NCI-H1092 (cell line): Measurements from ENCODE around the gene IQCN.

Source experiments
- DNase-seq: peaks from one replicate; lab custom pipeline; 2025; lab: John Stamatoyannopoulos, UW

Gene IQCN

DNA sequence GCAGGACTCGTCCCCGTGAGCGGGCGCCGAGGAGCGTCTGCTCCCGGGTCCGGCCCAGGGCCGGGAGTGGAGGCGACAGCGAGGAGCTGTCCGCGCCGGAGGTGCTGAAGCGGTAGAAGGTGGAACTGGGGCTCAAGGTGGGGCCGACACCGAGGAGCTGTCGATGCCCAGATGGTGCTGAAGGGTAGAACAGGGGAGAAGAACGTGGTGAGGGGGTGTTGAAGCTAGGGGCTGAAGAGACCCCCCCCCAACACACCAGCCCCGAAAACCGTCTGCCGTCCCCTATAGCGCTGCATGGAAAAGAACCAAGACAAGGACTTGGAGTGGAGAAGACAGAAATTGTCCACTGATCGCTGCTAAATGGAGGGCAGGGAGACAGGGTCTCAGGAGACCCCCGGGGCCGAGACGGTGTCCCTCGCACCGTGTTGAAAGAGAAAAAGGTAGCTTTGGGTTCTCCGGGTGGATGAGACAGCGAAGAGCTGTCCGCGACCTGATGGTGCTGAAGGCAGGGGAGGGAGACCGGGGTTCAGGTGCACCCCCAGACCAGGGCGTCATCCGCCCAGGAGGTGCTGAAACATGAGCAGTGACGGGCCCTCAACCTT lies 40.9 kb downstream of the IQCN start:
- DNase-seq, result peak; percentile 18

DNA sequence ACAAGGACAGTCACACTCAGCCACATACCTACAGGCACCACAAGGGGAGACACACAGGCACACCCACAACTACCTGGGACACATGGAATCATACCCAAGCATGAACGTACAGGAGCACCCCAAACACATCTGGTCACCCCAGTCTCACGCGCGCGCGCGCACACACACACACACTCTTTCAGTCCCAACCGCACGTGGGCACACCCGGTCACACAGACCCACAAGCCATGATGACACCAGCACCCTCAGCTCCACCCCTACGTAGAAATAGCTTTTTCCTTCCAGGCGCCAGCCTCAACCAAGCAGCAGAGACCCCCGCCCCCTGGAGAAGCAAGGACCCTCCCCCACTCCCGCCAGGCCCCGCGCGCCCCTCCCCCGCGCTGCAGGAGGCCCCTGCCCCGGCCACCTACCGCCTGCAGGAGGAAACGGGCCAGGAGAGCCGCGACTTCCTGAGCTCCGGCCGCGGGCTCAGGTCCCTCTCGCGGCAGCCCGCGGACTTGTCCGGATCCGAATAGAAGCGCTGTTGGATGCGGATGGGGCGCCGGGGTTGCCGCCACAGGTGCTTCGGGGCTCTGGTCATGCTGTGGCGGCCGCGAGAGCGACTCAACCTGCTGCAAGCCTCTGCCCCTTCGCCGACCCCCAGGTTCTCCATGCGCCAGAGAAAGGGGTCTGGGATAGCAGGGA lies 41.6 kb downstream of the IQCN start:
- DNase-seq, result peak; percentile 47

GRCh38 chr19:18231775-18232174 lies 42.5 kb downstream of the IQCN start:
- DNase-seq, result no peak

DNA sequence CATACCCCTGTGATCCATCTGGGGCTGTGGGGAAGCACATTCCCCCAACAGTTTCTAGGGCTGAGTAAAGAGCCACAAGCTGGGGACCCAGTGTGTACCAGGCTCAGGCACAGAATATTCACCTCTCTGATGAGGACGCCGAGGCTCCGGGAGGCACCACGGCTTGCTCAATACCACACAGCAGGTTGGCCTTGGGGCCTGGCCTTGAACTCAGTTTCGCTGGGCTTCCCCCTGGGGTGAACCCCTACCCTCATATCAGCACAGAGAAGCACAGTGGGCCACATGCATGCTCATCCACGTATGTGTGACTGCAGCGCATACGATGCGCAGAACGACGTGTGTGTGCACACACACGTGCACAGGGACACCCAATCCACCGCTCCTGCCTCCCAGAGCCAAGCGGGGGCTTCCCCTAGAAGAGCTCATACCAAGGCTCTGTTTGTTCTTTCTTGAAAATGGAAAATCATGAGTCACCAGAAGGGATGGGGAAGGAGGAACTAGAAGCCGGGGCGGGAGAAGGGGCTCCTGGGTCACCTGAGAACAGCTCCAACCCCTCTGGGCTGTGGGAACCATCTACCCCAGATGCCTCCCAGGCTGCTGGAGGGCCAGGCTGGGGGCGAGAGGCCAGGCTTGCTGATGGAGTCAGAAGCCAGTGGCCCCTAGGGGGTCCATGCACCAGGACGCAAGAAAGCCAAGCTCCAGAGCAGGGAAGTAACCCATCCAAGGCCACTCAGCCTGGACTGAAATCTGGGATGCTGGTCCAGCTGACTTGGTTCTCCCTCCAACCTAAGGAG lies 43.1 kb downstream of the IQCN start:
- DNase-seq, result no peak

GRCh38 chr19:18229915-18230314 lies 44.3 kb downstream of the IQCN start:
- no peak for DNase-seq

GRCh38 chr19:18229474-18229873 lies 44.8 kb downstream of the IQCN start:
- no peak for DNase-seq

GRCh38 chr19:18227781-18228271 lies 46.4 kb downstream of the IQCN start:
- DNase-seq, result no peak

DNA sequence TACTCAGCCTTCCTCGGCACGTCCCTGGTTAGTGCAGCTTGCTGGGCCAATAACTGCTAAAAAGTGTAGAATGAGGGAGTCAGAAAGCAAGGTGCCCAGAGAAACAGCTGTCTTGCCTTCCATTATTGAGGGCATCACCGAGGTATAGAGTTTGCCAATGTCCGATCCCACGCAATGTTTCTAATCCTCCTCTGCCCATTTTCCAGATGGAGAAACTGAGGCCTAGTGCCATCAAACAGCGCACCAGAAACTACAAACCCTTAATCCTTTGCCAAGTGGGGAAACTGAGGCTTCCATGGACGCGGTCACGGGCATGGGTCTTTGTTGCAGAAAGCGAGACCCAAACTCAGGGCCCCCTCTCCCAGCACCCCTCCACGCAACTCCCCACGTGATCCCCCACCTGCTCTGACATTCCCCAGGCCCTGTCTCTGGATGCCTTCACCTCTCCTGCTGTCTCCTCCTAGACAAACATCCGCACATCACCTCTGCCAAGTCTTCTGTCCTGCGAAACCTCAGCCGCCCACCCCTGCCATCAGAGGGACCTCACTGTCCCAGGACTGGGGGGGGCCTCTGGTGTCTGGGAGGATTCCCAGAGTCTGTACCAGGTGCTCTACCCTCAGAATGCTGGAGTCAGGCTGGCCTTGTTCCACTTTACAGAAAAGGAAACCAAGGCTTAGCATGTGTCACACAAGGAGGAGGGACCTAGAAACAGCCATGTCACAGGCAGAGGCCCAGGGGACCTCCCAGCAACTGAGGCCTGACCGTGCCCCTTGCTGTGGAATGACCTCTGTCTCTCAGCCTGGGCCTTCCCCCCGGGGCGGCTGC lies 47.1 kb downstream of the IQCN start:
- DNase-seq, result no peak

DNA sequence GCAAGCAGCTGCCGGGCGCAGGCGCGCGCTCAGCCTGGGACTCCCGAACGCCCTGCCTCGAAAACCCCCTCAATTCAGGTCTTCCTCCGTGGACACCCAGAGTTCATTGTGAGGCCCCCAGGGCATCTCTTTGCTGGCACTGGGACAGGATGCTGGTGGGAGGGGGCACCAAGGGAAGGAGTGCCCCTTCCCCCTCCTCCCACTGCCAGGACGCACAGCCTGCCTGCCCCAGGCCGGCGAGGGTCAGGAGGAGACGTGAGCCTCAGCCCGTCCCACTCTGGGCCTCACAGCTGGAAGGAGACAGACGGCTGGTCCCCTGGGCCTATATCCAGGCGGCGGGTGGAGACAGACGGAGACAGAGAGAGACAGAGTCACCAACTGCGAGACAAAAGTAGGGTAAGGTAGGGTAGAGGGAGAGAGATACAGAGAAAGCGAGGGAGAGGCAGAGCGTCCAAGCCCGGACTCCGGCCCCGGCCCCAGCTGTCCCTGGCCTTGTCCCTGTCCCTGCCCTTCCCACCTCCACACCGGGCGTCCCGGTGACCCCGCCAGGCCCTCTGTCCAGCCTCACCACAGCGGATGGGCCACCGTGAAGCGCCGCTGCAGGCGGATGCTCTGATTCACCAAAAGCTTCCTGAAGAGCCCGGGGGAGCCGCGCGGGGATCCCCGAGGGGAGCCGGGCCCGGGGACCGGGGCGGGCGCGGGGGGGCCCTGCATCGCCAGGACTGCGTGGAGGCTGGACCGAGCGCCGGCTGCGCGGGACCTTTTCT lies 48.4 kb downstream of the IQCN start, which contains the start of gene PDE4C:
Gene PDE4C (minus strand): TSS at position 737 of the 767 bp plus-strand sequence. CDS start 23 bp downstream, at position 714.
- no peak for DNase-seq

GRCh38 chr19:18225355-18225701 lies 48.9 kb downstream of the IQCN start:
- DNase-seq, result no peak

DNA sequence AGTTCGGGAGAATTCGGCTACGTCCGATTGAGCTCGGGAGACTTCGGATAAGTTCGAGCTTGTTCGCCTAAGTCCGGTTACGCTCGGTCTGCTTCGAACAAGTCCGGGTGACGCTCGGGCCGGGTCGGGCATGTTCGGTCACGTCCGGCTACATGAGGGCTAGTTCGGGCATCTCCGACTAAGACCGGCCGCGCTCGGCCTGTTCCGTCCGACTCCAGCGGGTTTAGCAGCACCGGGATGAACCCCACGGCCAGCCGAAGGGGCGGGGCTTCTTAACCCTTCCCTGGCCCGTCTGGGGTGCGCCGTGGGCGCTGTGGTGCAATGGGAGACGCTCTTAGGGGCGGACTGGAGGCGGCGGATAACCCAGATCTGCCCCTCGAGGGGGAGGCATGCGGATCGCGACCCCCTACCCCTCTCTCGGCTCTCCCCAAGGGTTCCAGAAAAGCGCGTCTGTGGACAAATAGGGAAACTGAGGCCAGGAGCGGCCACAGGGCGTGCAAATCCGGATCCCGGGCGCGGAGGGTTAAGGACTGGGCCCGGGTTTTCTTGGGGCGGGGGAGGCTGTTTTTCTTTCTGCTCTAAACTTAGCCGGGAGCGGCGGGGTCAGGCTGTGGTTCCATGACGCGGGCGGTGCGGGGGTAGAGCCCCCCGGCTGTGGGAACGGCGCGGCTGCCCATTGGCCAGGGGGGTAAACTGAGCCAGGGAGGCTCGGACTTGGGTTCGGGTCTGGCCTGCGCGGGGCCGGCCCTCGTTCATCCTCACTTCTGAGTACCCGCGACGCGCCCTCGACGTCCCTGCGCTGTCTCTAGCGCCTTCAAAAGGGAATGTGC lies 49.5 kb downstream of the IQCN start:
- DNase-seq, result peak; percentile 97

DNA sequence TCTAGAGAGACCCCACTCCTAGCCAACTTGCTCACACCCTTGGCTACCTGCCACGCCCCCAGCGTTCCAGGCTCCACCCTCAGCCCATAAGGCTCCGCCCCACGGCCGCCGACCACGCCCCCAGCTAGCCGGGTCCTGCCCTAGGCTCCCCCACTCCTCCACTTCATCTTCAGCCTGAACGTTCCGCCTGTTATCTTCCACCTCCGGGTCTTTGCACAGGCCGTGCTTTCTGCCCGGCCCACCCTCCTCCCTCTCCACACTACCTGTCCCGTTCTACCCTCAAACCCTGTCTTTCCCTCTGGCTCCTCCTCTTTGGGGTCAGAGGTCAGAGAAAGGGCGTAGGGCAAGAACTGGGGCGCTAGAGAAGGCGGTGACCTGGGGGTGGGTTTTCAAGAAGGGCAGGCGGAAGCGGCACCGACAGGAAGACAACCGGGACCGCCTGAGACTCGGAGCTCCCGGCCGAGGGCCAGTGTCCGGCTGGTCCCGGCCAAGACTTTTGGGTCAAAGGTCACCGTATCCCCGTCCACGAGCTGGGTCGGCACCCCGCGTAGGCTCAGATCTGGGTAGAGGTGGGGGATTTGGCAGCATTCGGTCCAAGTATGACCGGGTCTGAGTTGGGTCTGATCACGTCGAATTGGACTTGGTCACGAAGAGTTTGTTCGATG lies 50.3 kb downstream of the IQCN start:
- DNase-seq, result no peak

DNA sequence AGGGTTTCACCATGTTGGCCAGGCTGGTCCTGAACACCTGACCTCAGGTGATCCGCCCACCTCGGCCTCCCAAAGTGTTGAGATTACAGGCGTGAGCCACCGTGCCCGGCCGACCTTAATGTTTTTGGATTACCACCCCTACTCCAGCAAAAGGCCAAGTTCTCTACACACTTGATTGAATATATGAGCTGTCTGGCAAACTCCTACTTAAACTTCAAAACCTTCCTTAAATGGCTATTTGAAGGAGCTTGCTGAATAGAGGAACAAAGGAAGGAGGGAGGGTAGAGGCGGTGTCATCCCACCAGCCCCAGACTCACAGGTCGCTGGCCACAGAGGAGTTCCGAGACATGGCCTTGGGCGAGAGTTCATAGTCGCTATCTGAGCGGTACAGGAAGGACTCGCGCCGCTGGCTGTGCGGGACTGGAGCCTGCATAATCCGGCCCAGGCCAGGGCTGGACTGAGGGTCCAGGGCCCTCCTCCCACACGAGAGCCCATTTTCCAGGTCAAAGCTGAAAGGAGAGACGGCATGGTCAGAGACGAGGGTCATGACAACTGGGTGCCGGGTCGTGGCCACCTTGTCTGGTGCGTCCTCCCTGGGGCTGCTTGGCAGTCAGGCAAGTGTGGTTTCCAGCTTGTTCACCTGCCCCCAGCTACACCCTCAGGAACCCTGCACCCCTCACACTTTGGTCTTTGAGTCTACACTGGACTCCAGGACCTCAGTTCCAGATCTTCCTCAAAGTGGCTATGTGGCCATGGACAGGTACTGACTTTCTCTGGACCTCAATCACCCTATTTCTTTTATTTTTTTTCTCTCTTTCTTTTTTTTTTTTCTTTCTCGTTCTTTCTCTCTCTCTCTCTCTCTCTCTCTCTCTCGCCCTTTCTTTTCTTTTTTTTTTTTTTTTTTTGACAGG lies 52.2 kb downstream of the IQCN start:
- no peak for DNase-seq

DNA sequence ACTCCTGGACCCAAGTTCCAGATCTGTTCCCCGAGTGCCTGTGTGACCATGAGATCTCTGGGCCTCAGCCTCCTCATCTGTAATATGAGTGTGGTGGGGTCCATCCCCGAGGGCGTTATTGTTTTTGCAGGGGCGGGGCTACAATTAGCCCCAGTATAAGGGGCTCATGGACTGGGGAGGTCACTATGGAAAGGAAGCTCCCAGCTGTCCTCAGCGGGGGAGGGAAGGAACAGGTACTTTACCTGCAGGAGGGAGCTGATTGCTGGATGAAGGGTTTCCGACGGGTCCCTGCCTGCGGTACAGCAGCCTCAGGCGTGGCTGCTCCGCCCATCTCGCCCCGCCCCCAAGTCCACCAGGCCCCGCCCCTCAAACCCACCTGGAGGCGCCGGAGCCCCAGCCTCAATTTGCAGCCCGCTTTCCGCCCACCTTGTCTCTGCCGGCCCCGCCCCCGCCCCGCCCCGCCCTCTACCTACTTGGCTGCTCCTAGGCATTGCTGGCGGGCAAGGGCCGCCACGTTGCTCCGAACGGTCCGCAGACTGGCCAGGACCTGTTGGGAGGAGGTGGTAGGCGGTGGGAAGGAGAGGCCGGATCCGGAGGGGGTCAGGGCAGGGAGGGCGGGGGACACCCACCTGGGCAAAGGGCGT lies 53.5 kb downstream of the IQCN start:
- no peak for DNase-seq

DNA sequence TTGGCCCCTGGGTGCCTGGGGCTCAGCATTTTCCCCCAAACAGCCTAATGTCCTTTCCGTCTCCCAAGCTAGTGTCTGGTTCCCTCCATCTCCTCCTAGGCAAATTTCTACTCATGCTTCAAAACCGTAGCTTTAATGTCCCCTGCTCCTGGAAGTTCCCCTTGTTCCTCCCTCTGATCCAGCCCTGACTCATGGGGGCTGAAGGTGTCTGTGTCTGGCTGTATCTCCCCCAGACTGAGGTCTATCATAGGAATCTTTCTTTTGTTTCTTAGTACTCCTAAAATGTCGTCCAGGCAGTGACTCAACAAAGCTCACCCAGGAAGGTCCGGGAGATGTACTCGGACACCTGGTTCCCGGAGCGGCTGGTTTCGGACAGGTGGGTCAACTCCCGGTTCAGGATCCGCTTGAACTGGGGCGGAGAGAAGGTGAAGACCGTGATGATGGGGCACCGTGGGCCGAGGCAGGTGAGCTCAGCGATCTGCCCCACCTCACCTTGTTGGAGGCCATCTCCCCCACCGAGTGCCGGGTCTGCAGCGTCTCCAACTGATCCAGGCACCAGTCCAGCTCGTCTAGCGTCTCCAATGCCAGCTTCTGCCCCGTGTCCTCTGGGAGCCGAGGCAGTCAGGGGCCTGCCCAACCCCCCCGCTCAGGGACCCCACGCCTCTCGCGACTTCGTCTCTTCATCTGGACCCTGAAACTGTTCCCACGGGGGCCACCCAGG lies 54.2 kb downstream of the IQCN start:
- DNase-seq, result no peak

DNA sequence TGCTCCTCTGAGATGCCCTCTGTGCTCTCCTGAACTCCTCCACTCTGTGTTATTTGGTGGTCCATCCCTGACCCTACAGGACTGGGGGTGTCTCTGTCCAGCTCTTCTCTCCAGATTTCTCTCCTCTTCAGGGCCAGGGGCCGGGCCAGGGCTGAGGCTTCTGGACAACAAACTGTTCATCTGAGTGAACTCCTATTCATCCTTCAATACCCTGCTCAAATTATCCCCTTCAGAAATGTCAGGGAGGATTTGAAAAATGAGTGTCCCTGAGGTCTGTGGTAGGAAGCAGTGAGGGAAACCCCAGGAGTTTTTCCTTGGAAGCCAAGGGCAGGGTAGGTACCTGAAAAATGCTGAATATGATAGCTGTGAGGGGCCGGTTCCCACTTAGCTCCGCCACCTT lies 55.7 kb downstream of the IQCN start:
- no peak for DNase-seq

- no peak for DNase-seq
These were observed 56.1 kb downstream of the IQCN start for GRCh38 chr19:18218159-18218558.

DNA sequence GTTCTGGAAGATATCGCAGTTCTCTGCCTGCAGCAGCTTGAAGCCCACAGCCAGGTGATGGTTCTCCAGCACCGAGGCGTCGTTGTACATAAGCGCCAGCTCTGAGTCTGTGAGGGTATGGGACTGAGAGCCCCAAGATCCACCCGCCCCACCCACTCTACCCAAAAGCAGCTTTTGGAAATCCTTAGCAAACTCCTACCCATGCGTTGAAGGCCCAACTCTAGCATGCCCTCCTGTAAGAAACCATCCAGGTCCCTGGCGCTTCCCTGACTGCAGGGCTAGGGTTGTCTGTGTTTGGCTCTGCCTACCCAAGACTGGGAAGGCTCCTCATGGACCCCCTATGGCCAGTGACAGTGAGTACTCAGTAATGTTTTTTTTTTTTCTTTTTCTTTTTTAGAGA lies 57.5 kb downstream of the IQCN start:
- no peak for DNase-seq
